GM19452 (cell line): ENCODE measurements around the gene ZDHHC14.
"Not testable (repeated sequence)": the region's sequence is repeated elsewhere in the genome, so short reads cannot be mapped to it uniquely, and the experiment has no call there.

Experiments used
- ATAC-seq: cut with Tn5 transposase; IDR thresholded peaks from one replicate; pipeline ENCODE4 v1.9.1; 2021; ENCODE audit not compliant: unreplicated experiment

The ZDHHC14 gene

GRCh38 chr6:157707576-157707975, 326.6 kb downstream of the ZDHHC14 start:
- no peak for ATAC-seq

GRCh38 chr6:157708239-157708638, 327.2 kb downstream of the ZDHHC14 start:
- ATAC-seq, result no peak

- ATAC-seq, result no peak
Observed at GRCh38 chr6:157708933-157709332, 327.9 kb downstream of the ZDHHC14 start.

- no peak for ATAC-seq
Observed at GRCh38 chr6:157709555-157709954, 328.6 kb downstream of the ZDHHC14 start.

DNA sequence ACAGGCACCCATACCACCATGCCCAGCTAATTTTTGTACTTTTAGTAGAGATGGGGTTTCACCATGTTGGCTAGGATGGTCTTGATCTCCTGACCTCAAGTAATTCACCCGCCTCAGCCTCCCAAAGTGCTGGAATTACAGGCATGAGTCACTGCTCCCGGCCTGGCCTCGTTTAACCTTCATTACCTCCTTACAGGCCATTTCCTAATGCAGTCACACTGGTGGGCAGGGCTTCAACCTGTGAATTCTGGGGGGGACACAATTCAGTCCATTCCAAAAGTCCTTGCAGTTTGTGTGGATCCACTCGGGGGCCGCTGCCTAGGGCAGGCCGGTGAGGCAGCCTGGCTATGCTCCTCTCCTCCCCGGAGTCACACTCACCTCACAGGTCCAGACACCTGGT, 329.6 kb downstream of the ZDHHC14 start:
- no peak for ATAC-seq

DNA sequence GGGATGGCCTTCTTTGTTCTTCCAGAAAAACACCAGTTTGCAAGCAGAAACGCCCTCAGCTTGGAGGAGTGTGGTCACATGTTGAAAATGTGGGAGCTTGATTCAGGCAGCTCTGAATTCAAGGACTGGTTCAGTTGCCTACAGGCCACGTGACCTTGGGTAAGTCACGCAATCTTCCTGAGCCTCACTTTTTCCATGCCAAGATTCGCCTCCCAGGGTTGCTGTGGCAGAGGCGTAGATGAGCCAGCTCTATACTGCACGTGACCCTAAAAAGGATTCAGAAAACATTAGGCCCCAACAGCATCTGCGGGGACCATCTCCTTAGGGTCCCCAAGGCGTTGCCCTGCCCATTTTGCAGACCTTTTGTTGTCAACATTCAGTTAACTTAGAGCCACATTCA, 330.1 kb downstream of the ZDHHC14 start:
- ATAC-seq, result no peak

GRCh38 chr6:157712585-157713295, 331.8 kb downstream of the ZDHHC14 start:
- no peak for ATAC-seq

- no peak for ATAC-seq
Observed at GRCh38 chr6:157713451-157714152, 332.6 kb downstream of the ZDHHC14 start.

DNA sequence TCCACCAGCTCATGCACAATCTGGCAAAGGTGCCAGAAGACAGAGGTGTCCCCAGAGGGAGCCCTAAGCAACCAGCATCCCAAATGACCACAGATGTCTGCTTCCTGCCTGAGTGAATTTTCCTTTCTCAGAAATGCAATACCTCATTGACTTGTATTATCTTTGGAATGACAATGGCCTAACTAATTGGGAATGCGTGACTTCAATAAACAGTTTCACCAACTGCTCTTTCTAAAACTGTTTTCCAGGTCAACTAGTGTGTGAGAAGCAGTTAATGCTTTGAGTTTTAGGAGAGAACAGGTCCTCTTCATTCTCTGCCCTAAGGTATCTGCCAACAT, 333.1 kb downstream of the ZDHHC14 start:
- ATAC-seq, result no peak

DNA sequence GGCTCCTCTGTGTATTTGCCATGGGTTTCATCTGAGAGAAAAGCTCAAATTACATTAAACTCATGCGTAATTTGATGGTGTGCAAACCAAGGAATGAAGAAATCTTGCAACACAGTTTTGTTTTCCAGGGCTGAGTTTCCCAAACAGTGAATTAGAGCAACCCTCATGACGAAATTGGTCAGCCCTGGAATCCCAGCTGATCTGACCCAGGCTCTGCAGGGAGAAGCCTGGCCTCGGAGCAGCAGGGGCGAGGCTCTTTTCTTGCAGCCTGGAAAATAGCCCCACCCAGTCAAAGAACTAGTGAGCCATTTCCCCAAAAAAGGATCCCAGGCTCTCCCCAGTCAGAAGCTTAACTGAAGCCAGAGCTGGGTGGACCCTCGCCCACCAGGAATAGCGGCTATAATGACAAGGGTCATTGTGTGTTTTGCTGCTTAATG, 334.8 kb downstream of the ZDHHC14 start:
- ATAC-seq, result no peak

DNA sequence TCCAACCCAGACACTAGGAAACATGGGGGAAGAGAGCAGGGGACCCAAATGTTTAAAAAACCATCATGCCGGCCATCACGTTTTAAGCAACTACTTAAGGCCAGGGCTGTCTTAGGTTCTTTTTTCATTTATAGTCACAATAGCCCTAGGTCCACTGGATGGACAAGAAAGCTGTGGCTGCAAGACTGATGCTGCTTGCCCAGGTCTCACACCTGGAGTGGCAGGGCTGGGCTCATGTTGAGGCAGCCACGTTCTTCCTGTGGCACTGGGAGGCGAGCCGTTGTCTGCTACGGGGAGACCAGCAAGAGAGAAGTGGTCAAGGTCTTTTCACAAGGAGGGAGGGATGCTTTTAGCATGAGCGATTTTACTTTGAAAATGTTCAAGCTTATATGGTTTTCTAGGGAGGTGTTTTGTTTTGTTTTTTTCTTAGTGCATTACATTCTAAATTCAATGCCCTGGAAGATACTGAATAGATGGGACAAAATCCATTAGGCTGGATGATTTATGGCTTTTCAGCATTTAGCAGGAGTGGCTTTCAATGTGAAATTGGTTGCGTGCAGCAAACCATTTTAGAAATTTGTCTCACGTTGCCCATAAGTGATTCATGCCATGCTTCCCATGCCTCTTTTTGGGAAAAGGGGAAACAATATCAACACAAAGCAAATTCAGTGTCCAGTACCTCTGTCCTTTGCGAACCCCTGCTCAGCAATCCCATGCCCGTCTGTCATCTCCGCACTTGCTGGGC, 335.4 kb downstream of the ZDHHC14 start:
- ATAC-seq, result no peak

DNA sequence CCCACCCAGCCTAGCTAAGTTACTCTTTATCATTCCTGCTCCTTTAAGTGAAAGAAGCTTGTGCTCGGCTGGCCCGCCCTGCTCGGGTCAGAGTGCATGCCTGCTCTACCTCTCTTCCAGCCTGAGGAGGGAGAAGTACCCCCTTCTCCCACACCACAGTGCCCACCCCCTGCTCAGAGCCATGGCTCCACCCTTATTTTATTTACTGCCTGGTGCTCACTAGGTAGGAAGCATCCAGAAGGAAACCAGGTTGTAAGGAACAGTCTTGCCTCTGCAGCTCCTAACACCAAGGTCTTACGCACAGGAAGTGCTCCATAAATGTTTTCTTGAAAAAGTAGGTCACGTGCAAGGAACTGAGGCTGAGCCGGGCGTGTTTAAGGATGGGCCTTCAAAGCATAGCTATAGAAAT, 336.4 kb downstream of the ZDHHC14 start:
- no peak for ATAC-seq

GRCh38 chr6:157718503-157719187, 337.7 kb downstream of the ZDHHC14 start:
- ATAC-seq, result no peak

DNA sequence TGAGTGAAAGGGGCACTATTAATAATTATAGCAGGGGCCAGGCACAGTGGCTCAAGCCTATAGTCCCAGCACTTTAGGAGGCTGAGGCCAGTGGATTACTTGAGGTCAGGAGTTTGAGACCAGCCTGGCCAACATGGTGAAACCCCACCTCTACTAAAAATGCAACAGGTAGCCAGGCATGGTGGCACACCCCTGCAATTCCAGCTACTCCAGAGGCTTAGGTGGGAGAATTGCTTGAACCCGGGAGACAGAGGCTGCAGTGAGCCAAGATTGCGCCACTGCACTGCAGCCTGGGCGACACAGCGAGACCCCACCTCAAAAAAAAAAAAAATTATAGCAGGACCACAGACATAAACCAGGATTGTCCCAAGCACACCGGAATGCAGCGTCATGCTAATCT, 340.0 kb downstream of the ZDHHC14 start:
- not testable (repeated sequence) for ATAC-seq

DNA sequence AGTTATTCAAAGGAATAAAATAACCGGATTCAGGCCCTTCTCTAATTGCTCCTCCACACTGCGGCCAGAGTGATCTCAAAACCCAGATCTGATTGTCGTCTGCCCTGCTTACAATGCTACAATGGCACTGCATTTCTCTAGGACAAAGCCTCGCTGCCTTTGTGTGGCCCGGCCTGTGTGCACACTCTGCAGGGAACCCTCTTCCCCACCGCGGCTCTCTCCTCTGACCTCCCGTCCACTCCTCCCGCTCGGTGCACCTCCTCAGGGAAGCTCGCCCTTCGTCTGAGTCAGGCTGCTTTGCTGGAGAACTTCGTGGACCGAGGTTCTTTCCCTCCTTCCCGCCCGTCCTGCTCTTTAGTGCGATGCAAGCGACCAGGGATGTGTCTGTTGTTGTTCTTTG, 340.4 kb downstream of the ZDHHC14 start:
- no peak for ATAC-seq

GRCh38 chr6:157721830-157722229, 340.8 kb downstream of the ZDHHC14 start:
- no peak for ATAC-seq

- ATAC-seq, result no peak
Observed at GRCh38 chr6:157723376-157723775, 342.4 kb downstream of the ZDHHC14 start.

- ATAC-seq, result no peak
Observed at GRCh38 chr6:157724138-157724820, 343.3 kb downstream of the ZDHHC14 start.

DNA sequence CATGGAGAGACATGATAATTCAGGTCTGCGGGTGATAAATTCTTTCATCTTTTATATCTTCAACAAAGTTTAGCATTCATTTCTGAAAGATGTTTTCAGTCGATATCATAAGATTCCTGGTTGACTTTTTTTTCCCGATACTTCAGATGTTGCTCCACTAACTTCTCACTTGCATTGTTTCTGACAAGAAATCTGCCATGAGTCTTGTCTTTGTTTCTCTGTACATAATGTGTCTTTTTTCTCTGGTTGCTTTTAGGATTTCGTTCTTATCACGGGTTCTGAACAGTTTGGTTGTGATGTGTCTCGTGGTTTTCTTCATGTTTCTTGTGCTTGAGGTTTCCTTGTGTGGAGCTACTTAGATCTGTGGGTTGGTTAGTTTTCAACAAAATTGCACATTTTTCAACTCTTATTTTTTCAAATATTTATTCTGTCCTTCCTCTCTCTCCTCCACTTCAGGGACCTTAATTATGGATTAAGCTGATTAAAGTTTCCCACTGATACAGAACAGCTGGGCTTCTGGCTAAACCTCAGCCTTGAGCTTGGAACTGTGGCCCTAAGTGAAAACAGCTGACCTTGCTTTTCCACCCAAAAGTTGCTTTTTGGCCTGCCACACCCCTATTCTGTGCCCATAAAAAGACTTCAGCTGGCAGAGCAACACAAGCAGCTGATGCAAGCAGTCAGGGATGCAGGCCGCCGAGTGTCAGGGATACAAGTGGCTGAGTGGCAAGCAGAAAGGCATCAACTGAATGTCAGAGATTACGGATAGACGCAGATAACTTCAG, 344.2 kb downstream of the ZDHHC14 start:
- ATAC-seq, result no peak

DNA sequence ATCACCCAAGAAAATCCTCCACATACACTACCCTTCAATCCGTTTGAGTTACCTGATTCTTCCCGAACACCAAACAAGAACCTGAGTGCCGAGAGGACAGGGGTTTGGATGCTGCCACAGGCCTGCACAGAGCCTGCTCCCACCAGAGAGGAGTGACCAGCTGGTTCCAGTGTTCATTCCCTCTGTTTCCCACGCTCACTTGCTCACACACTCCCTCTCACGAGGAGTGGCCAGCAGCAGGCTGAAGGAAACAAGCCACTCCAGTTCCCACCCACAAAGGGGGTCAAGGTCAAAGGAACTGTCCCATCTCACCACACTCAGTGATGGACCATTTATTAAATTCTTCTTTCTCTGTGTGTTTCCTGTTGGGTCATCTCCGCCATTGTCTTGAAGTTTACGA, 344.8 kb downstream of the ZDHHC14 start:
- ATAC-seq, result no peak
